ENCODE data around the gene LIMS2. TPM values are rescaled to one million over a fixed set of nuclear protein-coding genes. Genes with fewer than 3 reads are reported as not detected.

The LIMS2 gene
- total RNA-seq, 4 donors from 2014 or later: 5.3 to 15.5 (median 9.9) TPM

DNA sequence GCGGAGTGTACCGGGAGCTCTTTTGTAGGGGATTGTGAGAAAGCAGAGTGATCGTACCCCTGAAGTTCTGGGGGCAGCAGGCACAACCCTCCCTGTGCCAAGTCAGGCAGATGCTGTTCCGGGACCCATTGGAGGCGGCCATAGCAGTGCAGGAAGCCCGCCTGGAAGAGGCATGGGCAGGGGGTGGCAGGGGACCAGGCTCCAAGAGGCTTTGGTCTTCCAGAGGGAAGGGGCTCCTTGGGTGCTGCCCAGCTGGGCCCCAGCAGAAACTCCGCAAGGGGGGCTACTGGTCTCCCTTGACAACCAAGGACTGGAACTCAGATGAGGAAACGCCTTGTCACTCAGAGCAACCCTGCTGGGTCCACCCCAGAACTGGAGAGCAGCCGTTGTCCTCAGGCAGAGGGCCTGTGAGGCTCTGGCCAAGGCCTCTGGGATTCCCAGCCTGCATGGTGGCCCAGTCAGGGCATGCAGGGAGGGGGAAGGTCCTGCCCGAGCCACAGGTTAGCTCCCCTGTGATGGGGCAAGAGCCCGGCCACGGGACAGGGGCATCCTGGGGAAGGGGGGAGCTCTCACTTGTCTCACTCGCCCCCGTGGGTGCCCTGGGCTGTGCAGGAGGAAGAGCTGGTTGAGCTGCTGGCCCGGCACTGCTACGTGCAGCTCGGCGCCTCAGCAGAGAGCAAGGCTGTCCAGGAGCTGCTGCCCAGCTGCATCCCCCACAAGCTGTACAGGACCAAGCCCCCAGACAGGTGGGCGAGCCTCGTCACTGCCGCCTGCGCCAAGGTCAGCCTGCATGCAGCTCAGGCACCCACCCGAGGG is 50.4 kb downstream of the LIMS2 start:
- Histone ChIP-seq H3K4me1 (no peaks in the 10 kb centered on the region), H3K36me3 (no peaks in the 10 kb centered on the region), H3K27me3 (no peaks in the 10 kb centered on the region), H3K9me3 (no peaks in the 10 kb centered on the region), H3K4me3 (no peak overlapping the region), H3K27ac (no peak overlapping the region)
- intact Hi-C loops (cut with DNase I; ENCODE audit: low total_unique reads) (no loop called here), in situ Hi-C loops (cut with MboI; ENCODE audit: low sequenced_read_pairs in 4 of 4) (no loop called here)
- ATAC-seq (no peak), DNase-seq (no peak)
- TF ChIP-seq POLR2A (IDR thresholded peaks at IDR 0.05): no peak
- no peak for TF ChIP-seq CTCF (IDR thresholded peaks at IDR 0.05 in 4 of 5, conservative IDR thresholded peaks at IDR 0.05 in 1 of 5)

GRCh38 chr2:127624320-127624755 is 51.0 kb downstream of the LIMS2 start:
- Histone ChIP-seq H3K27ac (no peak overlapping the region), H3K4me1 (no peaks in the 10 kb centered on the region), H3K4me3 (no peak overlapping the region), H3K36me3 (no peaks in the 10 kb centered on the region), H3K27me3 (no peaks in the 10 kb centered on the region), H3K9me3 (no peaks in the 10 kb centered on the region)
- TF ChIP-seq POLR2A (IDR thresholded peaks at IDR 0.05) (no peak), CTCF (IDR thresholded peaks at IDR 0.05 in 4 of 5, conservative IDR thresholded peaks at IDR 0.05 in 1 of 5) (no peak)
- no peak for DNase-seq
- ATAC-seq: no peak
- in situ Hi-C loops (cut with MboI; ENCODE audit: low sequenced_read_pairs in 4 of 4): no loop called here
- intact Hi-C loops (cut with DNase I; ENCODE audit: low total_unique reads): no loop called here

- no peak for ATAC-seq
- intact Hi-C loops (cut with DNase I; ENCODE audit: low total_unique reads) (no loop called here), in situ Hi-C loops (cut with MboI; ENCODE audit: low sequenced_read_pairs in 4 of 4) (no loop called here)
- Histone ChIP-seq H3K36me3 (no peaks in the 10 kb centered on the region), H3K9me3 (no peaks in the 10 kb centered on the region), H3K27me3 (no peaks in the 10 kb centered on the region), H3K27ac (no peak overlapping the region), H3K4me1 (no peaks in the 10 kb centered on the region), H3K4me3 (no peak overlapping the region)
- no peak for DNase-seq
- TF ChIP-seq CTCF (IDR thresholded peaks at IDR 0.05 in 4 of 5, conservative IDR thresholded peaks at IDR 0.05 in 1 of 5) (no peak), POLR2A (IDR thresholded peaks at IDR 0.05) (no peak)
Observed at GRCh38 chr2:127623388-127624319, 51.7 kb downstream of the LIMS2 start.

DNA sequence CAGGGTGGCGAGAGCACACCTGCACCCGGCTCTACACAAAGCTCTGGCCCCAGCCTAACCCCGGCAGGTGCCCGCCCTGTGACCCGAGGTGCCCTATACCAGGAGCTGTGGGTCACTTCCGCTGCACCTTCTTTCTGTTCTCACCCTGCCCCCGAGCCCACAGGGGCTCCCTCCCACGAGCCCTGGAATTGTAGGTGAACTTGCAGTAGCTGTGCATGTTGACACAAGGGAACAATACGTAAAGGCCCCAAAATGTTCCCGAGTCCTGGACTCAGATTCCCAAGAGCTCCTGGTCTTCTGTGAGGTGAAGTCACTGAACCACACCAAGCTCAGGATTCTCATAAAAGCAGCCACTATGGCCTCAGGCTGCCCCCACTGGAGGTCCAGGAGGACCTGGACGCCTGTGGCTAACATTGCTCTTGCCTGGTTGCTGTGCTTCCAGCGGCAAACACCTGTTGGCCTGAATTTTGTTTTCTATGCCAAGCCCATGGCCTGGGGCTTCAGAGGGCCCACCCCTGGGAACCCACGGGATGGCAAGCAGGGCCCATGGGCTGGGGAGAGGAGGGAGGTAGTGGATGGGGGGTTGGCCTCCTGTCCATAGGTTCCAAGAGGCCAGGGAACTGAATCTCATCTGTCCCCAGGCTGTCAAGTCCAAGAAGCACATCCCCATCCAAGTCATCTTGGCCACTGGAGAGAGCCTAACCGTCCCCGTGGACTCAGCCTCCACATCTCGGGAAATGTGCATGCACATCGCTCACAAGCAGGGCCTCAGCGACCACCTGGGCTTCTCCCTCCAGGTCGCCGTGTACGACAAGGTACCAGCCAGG is 52.6 kb downstream of the LIMS2 start:
- H3K4me1 ChIP-seq: no peaks in the 10 kb centered on the region
- H3K9me3 ChIP-seq: no peaks in the 10 kb centered on the region
- H3K27ac ChIP-seq: no peak overlapping the region
- no peaks in the 10 kb centered on the region for H3K36me3 ChIP-seq
- no peaks in the 10 kb centered on the region for H3K27me3 ChIP-seq
- DNase-seq (no peak), ATAC-seq (no peak)
- in situ Hi-C loops (cut with MboI; ENCODE audit: low sequenced_read_pairs in 4 of 4) (no loop called here), intact Hi-C loops (cut with DNase I; ENCODE audit: low total_unique reads) (no loop called here)
- TF ChIP-seq CTCF (IDR thresholded peaks at IDR 0.05 in 4 of 5, conservative IDR thresholded peaks at IDR 0.05 in 1 of 5): no peak
- no peak for TF ChIP-seq POLR2A (IDR thresholded peaks at IDR 0.05)
- H3K4me3 ChIP-seq: no peak overlapping the region

Data from gastrocnemius medialis (tissue), 4 donors.